K562 (cell line): ENCODE results near the gene MRFAP1. TPM values are rescaled to one million over a fixed set of nuclear protein-coding genes. Genes with fewer than 3 reads are reported as not detected.

ENCODE experiments used
- ATAC-seq: fragments of 200-7000 bp; cut with Tn5 transposase; 3 replicates; pipeline ENCODE4 v1.9.1; 2020; ENCODE audit warnings: moderate library complexity
- BruUV-seq: library from RNA; stranded (reverse); fragments of 400-500 nt; replicated peaks from 2 replicates; lab custom pipeline; 2021; lab: Mats Ljungman, UMichigan
- CTCF ChIA-PET: fragments of 300-600 bp; formaldehyde crosslinking; extraction: SDS; loops from one replicate; lab custom pipeline; 2021; ENCODE audit warnings: low intra/inter-chr PET ratio; lab: Yijun Ruan, JAX
- POLR2A ChIA-PET: fragments of 300-600, 350-650 bp; sonication (Branson Sonifier 250); formaldehyde crosslinking; extraction: SDS; loops from one replicate; lab custom pipeline; 2021; ENCODE audit warnings: antibody characterized with exemption, inconsistent platforms; lab: Yijun Ruan, JAX
- DNase-seq, 4 experiments: peaks; one replicate each; pipeline versions ENCODE4 v3.0.0 to v3.0.0-alpha.2; 2011 to 2018; ENCODE audit warnings: low spot score in 3 of 4, mixed read lengths in 3 of 4; ENCODE audit errors: extremely low read depth in 1 of 4
- FAIRE-seq: peaks from 2 replicates; lab custom pipeline; 2011; peaks lifted over from hg19 to GRCh38; lab: Jason Lieb, UNC
- H2AFZ ChIP-seq: 2 replicates; pipeline ENCODE4 v1.6.0; 2011; ENCODE audit warnings: low read depth, low read length, control low read depth, inconsistent platforms
- H3K27ac ChIP-seq: fragments of 200-600 bp; 3 replicates; pipeline ENCODE4 v1.8.0; 2011; ENCODE audit warnings: low read depth, mild to moderate bottlenecking, control low read depth, inconsistent platforms, low read length, moderate library complexity, mixed read lengths; ENCODE audit errors: extremely low read depth
- H3K27me3 ChIP-seq, 2 experiments: fragments of 300-600 bp in 1 of 2; 2 replicates in 1 of 2; 3 replicates in 1 of 2; pipeline versions ENCODE4 v1.6.0 to v1.8.0; 2011; ENCODE audit warnings: inconsistent platforms in 2 of 2, low read length in 2 of 2, mild to moderate bottlenecking in 1 of 2, mixed read lengths in 1 of 2, moderate library complexity in 1 of 2; ENCODE audit not compliant: control insufficient read depth in 2 of 2, insufficient read depth in 2 of 2
- H3K36me3 ChIP-seq: fragments of 300-600 bp; 3 replicates; pipeline ENCODE4 v1.8.0; 2011; ENCODE audit warnings: mild to moderate bottlenecking, low read length, inconsistent platforms; ENCODE audit not compliant: control insufficient read depth, insufficient read depth
- H3K4me1 ChIP-seq, 2 experiments: fragments of 200-600 bp in 1 of 2; replicated peaks in 1 of 2; 2 replicates in 1 of 2; 3 replicates in 1 of 2; pipeline versions ENCODE4 v1.5.1 to v1.8.0; 2011; ENCODE audit warnings: inconsistent platforms in 2 of 2, low read length in 2 of 2, mild to moderate bottlenecking in 1 of 2, mixed read lengths in 1 of 2, moderate library complexity in 1 of 2; ENCODE audit not compliant: control insufficient read depth in 2 of 2, insufficient read depth in 2 of 2
- H3K4me2 ChIP-seq: 2 replicates; pipeline ENCODE4 v1.6.1; 2011; ENCODE audit warnings: low read length, control low read depth, inconsistent platforms, mixed read lengths; ENCODE audit not compliant: insufficient read depth
- H3K4me3 ChIP-seq: fragments of 200-600 bp; sonication (generic), shearing (Covaris generic); 2 replicates; pipeline ENCODE4 v1.5.1; 2016; ENCODE audit warnings: control low read depth, inconsistent platforms
- H3K79me2 ChIP-seq: fragments of 200-600 bp; 3 replicates; pipeline ENCODE4 v1.8.0; 2011; ENCODE audit warnings: low read length, inconsistent platforms; ENCODE audit not compliant: control insufficient read depth, insufficient read depth
- H3K9ac ChIP-seq, 2 experiments: 2 replicates each; pipeline versions ENCODE4 v1.6.0 to v1.6.1; 2011; ENCODE audit warnings: low read depth in 2 of 2, low read length in 2 of 2, control low read depth in 1 of 2, inconsistent platforms in 1 of 2, mild to moderate bottlenecking in 1 of 2, mixed read lengths in 1 of 2; ENCODE audit not compliant: insufficient read depth in 1 of 2
- H3K9me1 ChIP-seq: one replicate; pipeline ENCODE4 v1.6.0; 2011; ENCODE audit warnings: inconsistent platforms, mild to moderate bottlenecking, low read length, moderate library complexity; ENCODE audit not compliant: control insufficient read depth, insufficient read depth
- H3K9me3 ChIP-seq: replicated peaks from 2 replicates; pipeline ENCODE4 v1.5.1; 2011; ENCODE audit warnings: low read depth, low read length, inconsistent platforms; ENCODE audit not compliant: control insufficient read depth, insufficient read depth
- H4K20me1 ChIP-seq: replicated peaks from 2 replicates; pipeline ENCODE4 v1.6.1; 2011; ENCODE audit warnings: low read length, inconsistent platforms, mixed read lengths; ENCODE audit not compliant: control insufficient read depth, insufficient read depth
- AFF4 ChIP-seq: sonication (generic); formaldehyde crosslinking; IDR thresholded peaks from 2 replicates; pipeline ENCODE4 v1.8.0; 2023; ENCODE audit warnings: mild to moderate bottlenecking, missing genetic modification reagents
- ARID1B ChIP-seq: fragments of 450-650 bp; IDR thresholded peaks from 2 replicates; pipeline ENCODE4 v1.6.1; 2016; ENCODE audit warnings: antibody characterized with exemption, mild to moderate bottlenecking, inconsistent platforms
- BCLAF1 ChIP-seq, 2 experiments: fragments of 450-650 bp in 1 of 2; IDR thresholded peaks; 2 replicates each; pipeline ENCODE4 v1.6.1; 2011 to 2017; ENCODE audit warnings: low read depth in 2 of 2, antibody characterized with exemption in 1 of 2, borderline replicate concordance in 1 of 2, low read length in 1 of 2, mild to moderate bottlenecking in 1 of 2, mixed read lengths in 1 of 2; ENCODE audit not compliant: control insufficient read depth in 1 of 2
- DMBX1 ChIP-seq: fragments of 250-450 bp; sonication (Bioruptor Pico); IDR thresholded peaks from 2 replicates; pipeline ENCODE4 v1.8.0; 2022; ENCODE audit warnings: inconsistent platforms, mild to moderate bottlenecking, moderate library complexity, borderline replicate concordance
- HMGN3 ChIP-seq: IDR thresholded peaks from 2 replicates; pipeline ENCODE4 v1.6.1; 2011; ENCODE audit warnings: borderline replicate concordance, low read depth, mild to moderate bottlenecking, mixed read lengths, low read length; ENCODE audit not compliant: insufficient read length; ENCODE audit errors: extremely low read depth
- ID3 ChIP-seq, 2 experiments: fragments of 250-450 bp in 1 of 2; fragments of 450-650 bp in 1 of 2; sonication (Bioruptor Pico) in 1 of 2; IDR thresholded peaks; 2 replicates each; pipeline versions ENCODE4 v1.6.1 to v1.8.0; 2016 to 2021; ENCODE audit warnings: mild to moderate bottlenecking in 2 of 2, moderate library complexity in 2 of 2, missing compliant biosample characterization in 1 of 2, missing genetic modification characterization in 1 of 2
- MTA2 ChIP-seq: fragments of 450-650 bp; IDR thresholded peaks from 2 replicates; pipeline ENCODE4 v1.6.1; 2016; ENCODE audit warnings: low read depth
- MXI1 ChIP-seq: IDR thresholded peaks from 2 replicates; pipeline ENCODE4 v1.6.1; 2011; ENCODE audit warnings: low read depth, mild to moderate bottlenecking, improper control_type of control experiment, low read length
- MYBL2 ChIP-seq, 2 experiments: fragments of 450-650 bp in 1 of 2; sonication (generic) in 1 of 2; formaldehyde crosslinking in 1 of 2; IDR thresholded peaks; 2 replicates each; pipeline versions ENCODE4 v1.6.1 to v1.8.1; 2017 to 2022; ENCODE audit warnings: borderline replicate concordance in 1 of 2, inconsistent platforms in 1 of 2, low read depth in 1 of 2, mild to moderate bottlenecking in 1 of 2, missing genetic modification reagents in 1 of 2, moderate library complexity in 1 of 2
- NONO ChIP-seq, 2 experiments: fragments of 200-400 bp in 1 of 2; fragments of 450-650 bp in 1 of 2; formaldehyde crosslinking in 1 of 2; IDR thresholded peaks; 2 replicates each; pipeline ENCODE4 v1.6.1; 2017; ENCODE audit warnings: low read depth in 2 of 2, mild to moderate bottlenecking in 2 of 2, moderate library complexity in 2 of 2, low read length in 1 of 2
- WGBS: fragments of 100-300 bp; shearing (Covaris generic); methylation state at CpG from one replicate; pipeline ENCODE4 v1.1.6; 2016; ENCODE audit warnings: low coverage, mixed read lengths; ENCODE audit not compliant: insufficient coverage; ENCODE audit errors: missing lambda C conversion rate; 5-methylcytosine and 5-hydroxymethylcytosine counted together
- in situ Hi-C: fragments of 300-500 bp; cut with MboI; formaldehyde crosslinking; loops from 4 replicates; pipeline ENCODE4 v1.15.0; 2018; ENCODE audit warnings: inconsistent platforms, mixed read lengths
- intact Hi-C: fragments of 100-400 bp; cut with micrococcal nuclease; formaldehyde crosslinking; loops from 2 replicates; pipeline ENCODE4 v1.14.2; 2022
- polyA plus RNA-seq, 8 experiments: library from polyadenylated mRNA; depleted of rRNA in 4 of 8; stranded (reverse) in 5 of 8; unstranded in 3 of 8; fragments of >200 nt; fragmentation: Nextera tagmentation in 2 of 8; fragmentation: Illumina TruSeq in 1 of 8; extraction: Ambion mirVana in 2 of 8; extraction: Trizol in 1 of 8; gene quantifications; 2 replicates each; pipeline versions ENCODE4 v1.2.1 to v1.2.3, GENCODE V29; 2011 to 2014; ENCODE audit warnings: inconsistent platforms in 1 of 8, missing spikeins in 1 of 8
- total RNA-seq, 7 experiments: library from RNA; depleted of rRNA in 6 of 7; stranded (reverse); fragments of >200 nt in 6 of 7; fragmentation: Illumina TruSeq in 2 of 7; extraction: Trizol in 2 of 7; gene quantifications; 2 replicates each; pipeline versions ENCODE4 v1.2.1 to v1.2.3, GENCODE V29; 2011 to 2021; ENCODE audit warnings: low replicate concordance in 1 of 7
- TF ChIP-seq, protein P1 (sequence below): sonication (generic); formaldehyde crosslinking; IDR thresholded peaks from 2 replicates; pipeline ENCODE4 v1.8.0; 2022; ENCODE audit warnings: mild to moderate bottlenecking, missing genetic modification reagents

The MRFAP1 gene
- total and polyA plus RNA-seq, 9 of the 15 experiments (the other 6 are each of a cell fraction or from before 2014, with no cell fraction given) = 46.0 to 270 (median 151) TPM

GRCh38 chr4:6591313-6591712 is 49.2 kb upstream of the MRFAP1 start:
- Histone ChIP-seq H2AFZ (peak overlapping the region; percentile 19; the same call in 1 of the 2 replicates), H3K4me3 (no peak overlapping the region), H3K36me3 (no peaks in the 10 kb centered on the region), H4K20me1 (peaks cover 2% of the 10 kb centered on the region; the same call in 1 of the 2 replicates), H3K9me3 (no peaks in the 10 kb centered on the region), H3K27me3 (no peaks in the 10 kb centered on the region), H3K9me1 (no peaks in the 10 kb centered on the region), H3K9ac (peak overlapping the region in 1 of 2 experiments; percentile 31; a peak in 2 of 4 replicates), H3K4me2 (no peak overlapping the region), H3K79me2 (no peaks in the 10 kb centered on the region), H3K27ac (no peak overlapping the region; the same call in 2 of the 3 replicates), H3K4me1 (peaks cover 9 to 35% of the 10 kb centered on the region in 2 experiments; a peak in 4 of 5 replicates)
- DNase-seq (peak; percentile 70 to 79 (median 73)), FAIRE-seq (peak; percentile 60), ATAC-seq (peak; percentile 44)
- BruUV-seq = no TSS peak
- intact Hi-C loops = loop anchor here (5.0 kb wide), 1 partner anchor 86 kb away; no protein-coding TSS in a partner anchor
- ChIA-PET POLR2A (interaction anchor here (0.7 to 1.7 kb wide), 8 partner anchors 9 to 86 kb away, joined by 3 to 8 read pairs (median 4); partner anchors contain the start of gene MRFAP1), CTCF (no interaction called here)
- WGBS = 20% methylated on average over 9 of the region's 9 CpGs
- in situ Hi-C loops = no loop called here
- no peak for TF ChIP-seq AFF4 (CRISPR knock-in tag)
- TF ChIP-seq ID3 (CRISPR knock-in tag; IDR thresholded peaks at IDR 0.05) = no peak
- no peak for TF ChIP-seq ID3 (tag; IDR thresholded peaks at IDR 0.05)
- 0 out of 2 replicates have a peak, but pooled peaks have one; percentile 14 for TF ChIP-seq MYBL2 (IDR thresholded peaks at IDR 0.05; ENCODE audit: low read depth)
- TF ChIP-seq MYBL2 (CRISPR knock-in tag; IDR thresholded peaks at IDR 0.05; ENCODE audit: borderline replicate concordance) = no peak
- TF ChIP-seq BCLAF1 (IDR thresholded peaks at IDR 0.05; ENCODE audit: borderline replicate concordance in 1 of 2, control insufficient read depth in 1 of 2, low read depth in 2 of 2, low read length in 1 of 2) = no peak
- TF ChIP-seq, protein P1, sequence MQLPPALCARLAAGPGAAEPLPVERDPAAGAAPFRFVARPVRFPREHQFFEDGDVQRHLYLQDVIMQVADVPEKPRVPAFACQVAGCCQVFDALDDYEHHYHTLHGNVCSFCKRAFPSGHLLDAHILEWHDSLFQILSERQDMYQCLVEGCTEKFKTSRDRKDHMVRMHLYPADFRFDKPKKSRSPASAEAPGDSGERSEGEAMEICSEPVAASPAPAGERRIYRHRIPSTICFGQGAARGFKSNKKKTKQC (CRISPR knock-in tag) = no peak
- TF ChIP-seq ARID1B = peak; percentile 47; the same call in 1 of the 2 replicates
- TF ChIP-seq HMGN3 = no peak
- TF ChIP-seq MXI1 = no peak
- peak; percentile 27; the same call in 1 of the 2 replicates for TF ChIP-seq MTA2
- no peak for TF ChIP-seq DMBX1
- TF ChIP-seq NONO (IDR thresholded peaks at IDR 0.05; ENCODE audit: low read depth in 2 of 2, low read length in 1 of 2) = no peak
